Measurements from ENCODE around the gene FPR2.

FPR2 gene

GRCh38 chr19:51816711-51817110 is 55.7 kb downstream of the FPR2 start:
- no peak for TF ChIP-seq FOXM1 (IDR thresholded peaks at IDR 0.05; ENCODE audit: borderline replicate concordance)
- no peak for TF ChIP-seq SUZ12 (IDR thresholded peaks at IDR 0.05)
- no peak for TF ChIP-seq TARDBP (IDR thresholded peaks at IDR 0.05)
- no peak for TF ChIP-seq HDGF (IDR thresholded peaks at IDR 0.05; ENCODE audit: borderline replicate concordance)
- TF ChIP-seq LEF1 (IDR thresholded peaks at IDR 0.05; ENCODE audit: borderline replicate concordance): no peak
- no peak for TF ChIP-seq FOXK2 (IDR thresholded peaks at IDR 0.05)
- TF ChIP-seq CTBP1 (IDR thresholded peaks at IDR 0.05; ENCODE audit: borderline replicate concordance): no peak
- TF ChIP-seq ARNT (IDR thresholded peaks at IDR 0.05): no peak
- no peak for TF ChIP-seq FOXA1 (IDR thresholded peaks at IDR 0.05)
- no peak for TF ChIP-seq BHLHE40 (IDR thresholded peaks at IDR 0.05; ENCODE audit: borderline replicate concordance)
- TF ChIP-seq, protein P1, sequence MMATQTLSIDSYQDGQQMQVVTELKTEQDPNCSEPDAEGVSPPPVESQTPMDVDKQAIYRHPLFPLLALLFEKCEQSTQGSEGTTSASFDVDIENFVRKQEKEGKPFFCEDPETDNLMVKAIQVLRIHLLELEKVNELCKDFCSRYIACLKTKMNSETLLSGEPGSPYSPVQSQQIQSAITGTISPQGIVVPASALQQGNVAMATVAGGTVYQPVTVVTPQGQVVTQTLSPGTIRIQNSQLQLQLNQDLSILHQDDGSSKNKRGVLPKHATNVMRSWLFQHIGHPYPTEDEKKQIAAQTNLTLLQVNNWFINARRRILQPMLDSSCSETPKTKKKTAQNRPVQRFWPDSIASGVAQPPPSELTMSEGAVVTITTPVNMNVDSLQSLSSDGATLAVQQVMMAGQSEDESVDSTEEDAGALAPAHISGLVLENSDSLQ (IDR thresholded peaks at IDR 0.05): no peak
- TF ChIP-seq SP1 (IDR thresholded peaks at IDR 0.05): no peak
- TF ChIP-seq ELF4 (IDR thresholded peaks at IDR 0.05): no peak
- no peak for TF ChIP-seq L3MBTL2 (conservative IDR thresholded peaks at IDR 0.05)
- no peak for TF ChIP-seq NFRKB (IDR thresholded peaks at IDR 0.05)
- no peak for TF ChIP-seq ZNF384 (IDR thresholded peaks at IDR 0.05)
- ChIA-PET POLR2A (no interaction called here), CTCF (no interaction called here)
- no peak for DNase-seq (ENCODE audit: extremely low spot score)

GRCh38 chr19:51820011-51820410 is 59.0 kb downstream of the FPR2 start:
- DNase-seq (ENCODE audit: extremely low spot score): no peak

More at GRCh38 chr19:51820011-51820410, 59.0 kb downstream of the FPR2 start:
- TF ChIP-seq ZNF384 (IDR thresholded peaks at IDR 0.05) (no peak), HDGF (IDR thresholded peaks at IDR 0.05; ENCODE audit: borderline replicate concordance) (no peak), ARNT (IDR thresholded peaks at IDR 0.05) (no peak), FOXM1 (IDR thresholded peaks at IDR 0.05; ENCODE audit: borderline replicate concordance) (no peak), FOXA1 (IDR thresholded peaks at IDR 0.05) (no peak), TARDBP (IDR thresholded peaks at IDR 0.05) (no peak), FOXK2 (IDR thresholded peaks at IDR 0.05) (no peak), BHLHE40 (IDR thresholded peaks at IDR 0.05; ENCODE audit: borderline replicate concordance) (no peak), LEF1 (IDR thresholded peaks at IDR 0.05; ENCODE audit: borderline replicate concordance) (no peak), ELF4 (IDR thresholded peaks at IDR 0.05) (no peak), L3MBTL2 (conservative IDR thresholded peaks at IDR 0.05) (no peak)
- TF ChIP-seq, protein P1 (IDR thresholded peaks at IDR 0.05): no peak
- ChIA-PET POLR2A (no interaction called here), CTCF (no interaction called here)

Data from HEK293T (cell line).